Measurements from ENCODE around the gene PTMA. TPM values are rescaled to one million over a fixed set of nuclear protein-coding genes. Genes with fewer than 3 reads are reported as not detected.

PTMA gene
- total RNA-seq, 3 donors from 2014 or later, result 678 to 1,077 (median 956) TPM

GRCh38 chr2:231752061-231752460, 43.7 kb downstream of the PTMA start:
- intact Hi-C loops (cut with DNase I; ENCODE audit: low total_unique reads), result no loop called here
- Histone ChIP-seq H3K9me3 (no peaks in the 10 kb centered on the region), H3K36me3 (no peaks in the 10 kb centered on the region), H3K4me1 (no peaks in the 10 kb centered on the region), H3K27me3 (no peaks in the 10 kb centered on the region), H3K4me3 (no peak overlapping the region), H3K27ac (no peak overlapping the region)
- no peak for DNase-seq (ENCODE audit: low spot score in 2 of 2)
- TF ChIP-seq POLR2AphosphoS5 (IDR thresholded peaks at IDR 0.05) (no peak), POLR2A (IDR thresholded peaks at IDR 0.05) (no peak), CTCF (IDR thresholded peaks at IDR 0.05) (no peak)

GRCh38 chr2:231761735-231762134, 53.4 kb downstream of the PTMA start:
- no peak overlapping the region for H3K27ac ChIP-seq
- H3K4me1 ChIP-seq, result no peaks in the 10 kb centered on the region
- TF ChIP-seq POLR2A (IDR thresholded peaks at IDR 0.05), result no peak
- TF ChIP-seq CTCF (IDR thresholded peaks at IDR 0.05), result no peak
- no peak for TF ChIP-seq POLR2AphosphoS5 (IDR thresholded peaks at IDR 0.05)
- no peaks in the 10 kb centered on the region for H3K27me3 ChIP-seq
- no peak overlapping the region for H3K4me3 ChIP-seq
- intact Hi-C loops (cut with DNase I; ENCODE audit: low total_unique reads), result no loop called here
- H3K9me3 ChIP-seq, result no peaks in the 10 kb centered on the region
- DNase-seq (ENCODE audit: low spot score in 2 of 2), result no peak
- H3K36me3 ChIP-seq, result no peaks in the 10 kb centered on the region

Other genes starting within 250 kb of the PTMA start
- 100 to 1,000 TPM; 179 to 234 (median 189) TPM for gene NCL, start 244.0 kb upstream of the PTMA start, total RNA-seq
- 1 to 10 TPM in 1 of 3 donors, under 1 TPM in 1, not detected in 1; under 0.01 to 3.8 TPM for gene NMUR1, start 178.1 kb upstream of the PTMA start, total RNA-seq
- gene TEX44, start 115.7 kb upstream of the PTMA start, total RNA-seq, result not detected
- 10 to 100 TPM; 24.2 to 28.5 (median 25.6) TPM for gene PDE6D, start 72.8 kb downstream of the PTMA start, total RNA-seq
- 10 to 100 TPM; 19.8 to 39.8 (median 32.1) TPM for gene COPS7B, start 77.9 kb downstream of the PTMA start, total RNA-seq
- gene NPPC, start 217.9 kb downstream of the PTMA start, total RNA-seq, result under 1 TPM in 2 of 3 donors, not detected in 1; 0.44 to 0.66 TPM